Fibroblast of gingiva (primary cell): ENCODE results near the gene HOXA6.

ENCODE experiments used
- DNase-seq: peaks from one replicate; pipeline ENCODE4 v3.0.0-alpha.2; 2011; ENCODE audit warnings: low read depth

The HOXA6 gene

GRCh38 chr7:27172823-27173510, 25.4 kb upstream of the HOXA6 start:
- DNase-seq, result no peak

- DNase-seq, result no peak
Observed at GRCh38 chr7:27172315-27172774, 24.8 kb upstream of the HOXA6 start.

GRCh38 chr7:27171637-27172314, 24.2 kb upstream of the HOXA6 start:
- DNase-seq, result no peak

DNA sequence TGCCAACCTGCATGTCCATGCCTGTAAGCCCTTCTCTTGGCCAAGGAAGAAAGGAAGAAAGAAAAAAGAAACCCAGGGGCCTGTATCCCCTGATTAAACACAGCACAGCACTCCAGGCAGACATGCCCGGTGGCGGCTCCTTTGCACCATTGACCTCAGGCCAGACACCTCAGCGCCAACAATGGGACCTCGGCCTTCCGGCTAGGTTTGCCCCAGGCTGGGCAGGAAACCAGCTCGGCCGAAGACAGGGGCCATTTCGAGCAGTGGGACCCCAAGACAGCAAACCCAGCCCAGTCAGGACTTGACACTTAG, 23.7 kb upstream of the HOXA6 start:
- DNase-seq, result no peak

DNA sequence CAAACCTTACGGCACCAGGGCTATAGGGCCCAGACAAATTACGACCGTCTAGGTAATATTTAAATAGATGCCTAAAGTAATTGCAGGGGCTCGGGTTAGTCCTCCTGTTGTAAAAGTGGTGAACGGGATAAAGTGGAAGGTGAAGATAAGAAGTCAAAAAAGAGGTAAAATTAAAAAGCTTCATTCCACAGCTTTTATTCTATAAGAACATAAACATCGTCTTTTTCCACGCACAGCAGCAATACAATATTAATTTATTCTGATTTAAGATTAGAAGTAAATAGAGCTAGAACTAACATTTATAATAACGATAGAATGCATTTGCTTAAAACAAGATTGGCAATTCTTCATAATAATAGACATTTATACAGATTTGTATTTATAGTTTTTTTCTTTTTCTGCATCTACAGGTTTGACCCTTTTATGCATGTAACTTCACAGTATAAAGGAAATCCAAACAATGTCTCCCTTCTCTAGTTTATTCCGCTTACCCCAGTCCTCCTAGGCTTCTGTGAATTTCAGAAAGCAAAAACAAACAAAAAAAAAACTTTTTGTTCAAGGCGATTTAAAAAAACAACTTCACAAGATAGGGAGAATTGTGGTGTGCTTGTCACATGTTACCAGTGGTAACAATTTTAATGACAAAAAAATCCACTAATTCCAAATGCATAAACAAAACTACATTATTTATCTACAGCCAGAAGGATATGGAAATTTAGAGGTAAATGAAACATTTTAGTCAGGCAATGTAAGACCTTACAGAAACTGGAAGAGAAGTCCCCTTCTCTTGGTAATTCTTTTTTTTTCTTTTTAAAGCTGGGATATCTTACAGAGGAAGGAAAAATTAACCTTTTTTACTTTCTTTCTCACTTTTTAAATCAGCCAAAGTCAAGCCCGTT, 23.1 kb upstream of the HOXA6 start:
- no peak for DNase-seq

- no peak for DNase-seq
Observed at GRCh38 chr7:27169658-27170425, 22.3 kb upstream of the HOXA6 start.

GRCh38 chr7:27168265-27168947, 20.8 kb upstream of the HOXA6 start:
- no peak for DNase-seq

GRCh38 chr7:27167916-27168264, 20.3 kb upstream of the HOXA6 start:
- DNase-seq, result no peak

DNA sequence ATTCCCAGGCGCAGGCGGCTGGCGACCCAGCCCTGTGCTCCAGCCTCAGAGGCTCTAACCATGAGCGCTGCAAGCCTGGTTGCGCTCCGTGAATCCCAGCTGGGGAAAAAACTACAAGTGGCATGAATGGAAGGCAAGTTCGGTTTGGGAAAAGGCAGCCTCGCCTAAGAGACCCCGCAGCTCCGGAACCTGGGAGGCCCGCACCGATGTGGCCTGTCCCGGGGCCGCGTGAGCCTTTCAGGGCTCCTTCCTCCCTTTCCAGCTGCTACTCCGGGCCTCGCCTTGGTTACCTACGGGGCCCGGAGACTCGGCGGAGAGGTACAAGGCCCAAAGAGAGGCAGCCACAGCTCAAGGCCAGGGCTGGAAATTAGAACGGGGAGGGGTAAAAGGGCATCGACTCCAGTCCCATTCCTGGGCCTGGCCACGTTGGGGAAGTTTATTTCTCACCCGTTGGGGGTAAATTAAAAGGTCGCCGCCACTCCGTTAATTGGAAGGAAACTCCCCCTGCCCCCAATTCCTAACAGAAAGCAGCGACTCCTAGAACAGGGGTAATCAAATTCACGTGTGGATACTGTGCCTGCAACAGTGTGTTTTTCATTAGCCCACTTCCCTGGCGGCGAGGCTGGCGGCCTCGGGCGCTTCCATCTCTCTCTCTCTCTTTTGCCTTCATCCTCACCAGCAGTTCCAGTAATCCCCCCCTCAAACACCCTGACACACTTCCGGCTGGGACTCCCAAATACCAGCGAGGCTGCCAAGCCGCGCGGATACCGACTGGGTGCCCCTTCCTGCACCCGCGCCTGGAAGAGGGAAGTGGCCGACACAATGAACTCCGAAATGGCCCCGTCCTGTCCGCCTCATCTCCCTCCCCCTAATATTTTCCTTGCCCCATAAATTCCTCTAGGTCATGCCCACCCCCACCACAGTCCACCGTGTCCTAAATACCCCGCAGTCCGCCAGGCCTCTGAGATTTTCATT, 19.2 kb upstream of the HOXA6 start:
- no peak for DNase-seq

- no peak for DNase-seq
Observed at GRCh38 chr7:27165996-27166530, 18.5 kb upstream of the HOXA6 start.

- no peak for DNase-seq
Observed at GRCh38 chr7:27165089-27165995, 17.8 kb upstream of the HOXA6 start, which contains the start of gene HOXA9. Gene HOXA9 (minus strand): TSS chr7:27165537. CDS start chr7:27165457, 80 bp downstream.

- DNase-seq, result no peak
Observed at GRCh38 chr7:27164367-27165088, 17.0 kb upstream of the HOXA6 start.

DNA sequence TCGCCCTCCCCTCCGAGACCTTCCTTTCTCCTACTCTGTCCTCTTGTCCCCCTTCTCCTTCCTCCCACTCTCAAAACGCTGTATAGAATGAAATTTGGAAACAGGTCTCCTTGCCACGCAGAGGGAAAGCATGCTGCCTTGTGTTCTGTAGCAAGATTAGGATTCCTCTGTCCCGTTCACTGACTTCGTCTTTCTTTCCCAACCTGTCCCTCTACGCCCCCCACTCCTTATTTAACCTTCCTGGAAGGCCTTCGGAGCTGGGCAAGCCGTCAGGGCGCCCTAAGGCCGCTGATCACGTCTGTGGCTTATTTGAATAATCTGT, 16.4 kb upstream of the HOXA6 start:
- no peak for DNase-seq

- DNase-seq, result no peak
Observed at GRCh38 chr7:27163288-27164044, 15.9 kb upstream of the HOXA6 start.

- no peak for DNase-seq
Observed at GRCh38 chr7:27162561-27163287, 15.2 kb upstream of the HOXA6 start.

- DNase-seq, result no peak
Observed at GRCh38 chr7:27161721-27162560, 14.4 kb upstream of the HOXA6 start.
